Measurements from ENCODE around the gene TBKBP1.

The TBKBP1 gene

GRCh38 chr17:47693731-47694580 lies at the start of gene TBKBP1:
TSS of gene TBKBP1 (plus strand) at chr17:47694161. CDS start at chr17:47696113, 1,952 bp downstream.
- Histone ChIP-seq H3K4me1 (ENCODE audit: insufficient read depth, low read length) (peaks cover 12% of the 10 kb centered on the region), H3K27ac (ENCODE audit: low read depth, low read length) (peak within 1 kb of the TSS; percentile 68), H3K9me3 (ENCODE audit: low read length) (no peaks in the 10 kb centered on the region), H3K9ac (ENCODE audit: low read length) (no peak within 1 kb of the TSS), H3K36me3 (ENCODE audit: insufficient read depth, low read length) (peaks cover 6% of the 10 kb centered on the region), H3K4me3 (ENCODE audit: low read depth in 1 of 2, low read length in 2 of 2) (peak within 1 kb of the TSS; percentile 73 to 77), H3K27me3 (ENCODE audit: control insufficient read depth in 1 of 2, insufficient read depth in 2 of 2, low read length in 2 of 2) (no peaks in the 10 kb centered on the region)

- no peaks in the 10 kb centered on the region for H3K27me3 ChIP-seq (ENCODE audit: control insufficient read depth in 1 of 2, insufficient read depth in 2 of 2, low read length in 2 of 2)
- no peaks in the 10 kb centered on the region for H3K36me3 ChIP-seq (ENCODE audit: insufficient read depth, low read length)
- H3K9me3 ChIP-seq (ENCODE audit: low read length): no peaks in the 10 kb centered on the region
- no peak overlapping the region for H3K9ac ChIP-seq (ENCODE audit: low read length)
- no peak overlapping the region for H3K4me3 ChIP-seq (ENCODE audit: low read depth in 1 of 2, low read length in 2 of 2)
- H3K4me1 ChIP-seq (ENCODE audit: insufficient read depth, low read length): no peaks in the 10 kb centered on the region
- no peak overlapping the region for H3K27ac ChIP-seq (ENCODE audit: low read depth, low read length)
Measured at GRCh38 chr17:47644324-47644723, 49.6 kb upstream of the TBKBP1 start.

GRCh38 chr17:47649153-47649971 lies 44.6 kb upstream of the TBKBP1 start, which contains the start of gene KPNB1:
TSS of gene KPNB1 (plus strand) at chr17:47649919. CDS start at chr17:47650245, 326 bp downstream.
- Histone ChIP-seq H3K27me3 (ENCODE audit: control insufficient read depth in 1 of 2, insufficient read depth in 2 of 2, low read length in 2 of 2) (no peaks in the 10 kb centered on the region), H3K27ac (ENCODE audit: low read depth, low read length) (peak within 1 kb of the TSS; percentile 85), H3K36me3 (ENCODE audit: insufficient read depth, low read length) (peaks cover 21% of the 10 kb centered on the region), H3K4me1 (ENCODE audit: insufficient read depth, low read length) (peaks cover 10% of the 10 kb centered on the region), H3K4me3 (ENCODE audit: low read depth in 1 of 2, low read length in 2 of 2) (peak within 1 kb of the TSS; percentile 66 to 84), H3K9ac (ENCODE audit: low read length) (peak within 1 kb of the TSS; percentile 39), H3K9me3 (ENCODE audit: low read length) (no peaks in the 10 kb centered on the region)

- Histone ChIP-seq H3K4me1 (ENCODE audit: insufficient read depth, low read length) (peaks cover 10% of the 10 kb centered on the region), H3K9ac (ENCODE audit: low read length) (no peak overlapping the region), H3K27ac (ENCODE audit: low read depth, low read length) (peak overlapping the region; percentile 85), H3K4me3 (ENCODE audit: low read depth in 1 of 2, low read length in 2 of 2) (peak overlapping the region; percentile 37 to 84), H3K36me3 (ENCODE audit: insufficient read depth, low read length) (peaks cover 27% of the 10 kb centered on the region), H3K27me3 (ENCODE audit: control insufficient read depth in 1 of 2, insufficient read depth in 2 of 2, low read length in 2 of 2) (no peaks in the 10 kb centered on the region), H3K9me3 (ENCODE audit: low read length) (no peaks in the 10 kb centered on the region)
Measured at GRCh38 chr17:47649972-47650524, 43.9 kb upstream of the TBKBP1 start.

GRCh38 chr17:47650525-47651522 lies 43.1 kb upstream of the TBKBP1 start:
- Histone ChIP-seq H3K9ac (ENCODE audit: low read length) (peak overlapping the region; percentile 31), H3K27me3 (ENCODE audit: control insufficient read depth in 1 of 2, insufficient read depth in 2 of 2, low read length in 2 of 2) (no peaks in the 10 kb centered on the region), H3K36me3 (ENCODE audit: insufficient read depth, low read length) (peaks cover 34% of the 10 kb centered on the region), H3K4me1 (ENCODE audit: insufficient read depth, low read length) (peaks cover 10% of the 10 kb centered on the region), H3K4me3 (ENCODE audit: low read depth in 1 of 2, low read length in 2 of 2) (peak overlapping the region; percentile 64 to 84), H3K27ac (ENCODE audit: low read depth, low read length) (peak overlapping the region; percentile 85), H3K9me3 (ENCODE audit: low read length) (no peaks in the 10 kb centered on the region)

GRCh38 chr17:47651704-47652103 lies 42.3 kb upstream of the TBKBP1 start:
- H3K9ac ChIP-seq (ENCODE audit: low read length): no peak overlapping the region
- no peak overlapping the region for H3K4me3 ChIP-seq (ENCODE audit: low read depth in 1 of 2, low read length in 2 of 2)
- H3K36me3 ChIP-seq (ENCODE audit: insufficient read depth, low read length): peaks cover 41% of the 10 kb centered on the region
- H3K27me3 ChIP-seq (ENCODE audit: control insufficient read depth in 1 of 2, insufficient read depth in 2 of 2, low read length in 2 of 2): no peaks in the 10 kb centered on the region
- no peaks in the 10 kb centered on the region for H3K9me3 ChIP-seq (ENCODE audit: low read length)
- no peak overlapping the region for H3K27ac ChIP-seq (ENCODE audit: low read depth, low read length)
- H3K4me1 ChIP-seq (ENCODE audit: insufficient read depth, low read length): peaks cover 10% of the 10 kb centered on the region

- H3K4me3 ChIP-seq (ENCODE audit: low read depth in 1 of 2, low read length in 2 of 2): no peak overlapping the region
- no peak overlapping the region for H3K27ac ChIP-seq (ENCODE audit: low read depth, low read length)
- H3K36me3 ChIP-seq (ENCODE audit: insufficient read depth, low read length): peaks cover 50% of the 10 kb centered on the region
- H3K9ac ChIP-seq (ENCODE audit: low read length): no peak overlapping the region
- H3K4me1 ChIP-seq (ENCODE audit: insufficient read depth, low read length): peaks cover 10% of the 10 kb centered on the region
- H3K27me3 ChIP-seq (ENCODE audit: control insufficient read depth in 1 of 2, insufficient read depth in 2 of 2, low read length in 2 of 2): no peaks in the 10 kb centered on the region
- no peaks in the 10 kb centered on the region for H3K9me3 ChIP-seq (ENCODE audit: low read length)
Measured at GRCh38 chr17:47652570-47652969, 41.4 kb upstream of the TBKBP1 start.

GRCh38 chr17:47653442-47653841 lies 40.5 kb upstream of the TBKBP1 start:
- no peak overlapping the region for H3K4me3 ChIP-seq (ENCODE audit: low read depth in 1 of 2, low read length in 2 of 2)
- H3K9me3 ChIP-seq (ENCODE audit: low read length): no peaks in the 10 kb centered on the region
- peaks cover 58% of the 10 kb centered on the region for H3K36me3 ChIP-seq (ENCODE audit: insufficient read depth, low read length)
- H3K4me1 ChIP-seq (ENCODE audit: insufficient read depth, low read length): peaks cover 10% of the 10 kb centered on the region
- H3K27ac ChIP-seq (ENCODE audit: low read depth, low read length): no peak overlapping the region
- H3K9ac ChIP-seq (ENCODE audit: low read length): no peak overlapping the region
- H3K27me3 ChIP-seq (ENCODE audit: control insufficient read depth in 1 of 2, insufficient read depth in 2 of 2, low read length in 2 of 2): no peaks in the 10 kb centered on the region

- no peaks in the 10 kb centered on the region for H3K9me3 ChIP-seq (ENCODE audit: low read length)
- no peaks in the 10 kb centered on the region for H3K27me3 ChIP-seq (ENCODE audit: control insufficient read depth in 1 of 2, insufficient read depth in 2 of 2, low read length in 2 of 2)
- no peak overlapping the region for H3K27ac ChIP-seq (ENCODE audit: low read depth, low read length)
- H3K36me3 ChIP-seq (ENCODE audit: insufficient read depth, low read length): peaks cover 64% of the 10 kb centered on the region
- no peak overlapping the region for H3K4me3 ChIP-seq (ENCODE audit: low read depth in 1 of 2, low read length in 2 of 2)
- H3K9ac ChIP-seq (ENCODE audit: low read length): no peak overlapping the region
- H3K4me1 ChIP-seq (ENCODE audit: insufficient read depth, low read length): peaks cover 12% of the 10 kb centered on the region
Measured at GRCh38 chr17:47654991-47655390, 39.0 kb upstream of the TBKBP1 start.

- H3K9me3 ChIP-seq (ENCODE audit: low read length): no peaks in the 10 kb centered on the region
- H3K27ac ChIP-seq (ENCODE audit: low read depth, low read length): peak overlapping the region; percentile 61
- H3K4me3 ChIP-seq (ENCODE audit: low read depth in 1 of 2, low read length in 2 of 2): no peak overlapping the region
- no peaks in the 10 kb centered on the region for H3K27me3 ChIP-seq (ENCODE audit: control insufficient read depth in 1 of 2, insufficient read depth in 2 of 2, low read length in 2 of 2)
- H3K36me3 ChIP-seq (ENCODE audit: insufficient read depth, low read length): peaks cover 81% of the 10 kb centered on the region
- H3K4me1 ChIP-seq (ENCODE audit: insufficient read depth, low read length): peaks cover 12% of the 10 kb centered on the region
- no peak overlapping the region for H3K9ac ChIP-seq (ENCODE audit: low read length)
Measured at GRCh38 chr17:47660064-47660492, 33.9 kb upstream of the TBKBP1 start.

Measured in muscle layer of colon (tissue), 2 donors.